Epithelial cell of proximal tubule (primary cell): ENCODE data around the gene CD248. TPM values are rescaled to one million over a fixed set of nuclear protein-coding genes. Genes with fewer than 3 reads are reported as not detected.
A peak's percentile ranks its signal among the peaks of the same experiment; 100 is the strongest.

Experiments
- DNase-seq: peaks from one replicate; pipeline ENCODE4 v3.0.0-alpha.2; 2011; ENCODE audit warnings: low read depth
- H3K4me3 ChIP-seq: 2 replicates; pipeline ENCODE4 v1.5.1; 2011; ENCODE audit warnings: low read depth, mild to moderate bottlenecking, low read length
- CTCF ChIP-seq: conservative IDR thresholded peaks from 2 replicates; pipeline ENCODE4 v1.5.1; 2012; ENCODE audit warnings: low read depth, mild to moderate bottlenecking, low read length
- total RNA-seq: library from RNA; depleted of rRNA; stranded (reverse); fragments of >200 nt; gene quantifications from 2 replicates; pipeline ENCODE4 v1.2.3, GENCODE V29; 2015

CD248 gene
- total RNA-seq, 1 donor from 2014 or later: 1.0 TPM

GRCh38 chr11:66335531-66336233 lies 18.8 kb upstream of the CD248 start:
- TF ChIP-seq CTCF: no peak
- DNase-seq: no peak
- peak overlapping the region; percentile 96 for H3K4me3 ChIP-seq

- H3K4me3 ChIP-seq: peak overlapping the region; percentile 96
- no peak for TF ChIP-seq CTCF
Measured at GRCh38 chr11:66334605-66335442, 18.0 kb upstream of the CD248 start.

GRCh38 chr11:66333896-66334604 lies 17.2 kb upstream of the CD248 start:
- H3K4me3 ChIP-seq: no peak overlapping the region
- DNase-seq: no peak
- TF ChIP-seq CTCF: no peak

More at GRCh38 chr11:66334605-66335442, 18.0 kb upstream of the CD248 start:
- DNase-seq: no peak

- no peak overlapping the region for H3K4me3 ChIP-seq
- DNase-seq: no peak
- no peak for TF ChIP-seq CTCF
Measured at GRCh38 chr11:66333220-66333877, 16.5 kb upstream of the CD248 start.

GRCh38 chr11:66332371-66333219 lies 15.8 kb upstream of the CD248 start:
- H3K4me3 ChIP-seq: no peak overlapping the region
- no peak for DNase-seq
- no peak for TF ChIP-seq CTCF
